Measurements from ENCODE around the gene MAB21L3. TPM values are rescaled to one million over a fixed set of nuclear protein-coding genes. Genes with fewer than 3 reads are reported as not detected.

MAB21L3 gene
- total RNA-seq, 1 experiment from 2014 or later = not detected

- H2BK15ac ChIP-seq (ENCODE audit: low read depth, low read length) = no peak overlapping the region
- H4K5ac ChIP-seq (ENCODE audit: insufficient read length, low read depth, low read length) = no peak overlapping the region
- no peak overlapping the region for H4K91ac ChIP-seq (ENCODE audit: insufficient read length, low read depth, low read length)
- H3K9ac ChIP-seq (ENCODE audit: extremely low read depth, insufficient read length, low read length) = no peak overlapping the region
- peaks cover 9% of the 10 kb centered on the region for H3K27me3 Mint-ChIP-seq (ENCODE audit: low read depth)
- H3K9me3 ChIP-seq (ENCODE audit: control insufficient read depth, low read depth, low read length) = no peaks in the 10 kb centered on the region
- H2AFZ ChIP-seq (ENCODE audit: low read length) = no peak overlapping the region
- H3K18ac ChIP-seq (ENCODE audit: insufficient read length, low read depth, low read length) = no peak overlapping the region
- no peak overlapping the region for H3K23ac ChIP-seq (ENCODE audit: insufficient read length, low read depth, low read length)
- no peaks in the 10 kb centered on the region for H3K36me3 Mint-ChIP-seq (ENCODE audit: insufficient read depth in 1 of 3, low read depth in 3 of 3)
- no peaks in the 10 kb centered on the region for H3K9me3 Mint-ChIP-seq
- no peaks in the 10 kb centered on the region for H3K79me1 ChIP-seq (ENCODE audit: insufficient read depth, low read depth, low read length, poor library complexity, severe bottlenecking)
- H3K27me3 ChIP-seq (ENCODE audit: insufficient read depth, low read length) = no peaks in the 10 kb centered on the region
- TF ChIP-seq, protein P1, sequence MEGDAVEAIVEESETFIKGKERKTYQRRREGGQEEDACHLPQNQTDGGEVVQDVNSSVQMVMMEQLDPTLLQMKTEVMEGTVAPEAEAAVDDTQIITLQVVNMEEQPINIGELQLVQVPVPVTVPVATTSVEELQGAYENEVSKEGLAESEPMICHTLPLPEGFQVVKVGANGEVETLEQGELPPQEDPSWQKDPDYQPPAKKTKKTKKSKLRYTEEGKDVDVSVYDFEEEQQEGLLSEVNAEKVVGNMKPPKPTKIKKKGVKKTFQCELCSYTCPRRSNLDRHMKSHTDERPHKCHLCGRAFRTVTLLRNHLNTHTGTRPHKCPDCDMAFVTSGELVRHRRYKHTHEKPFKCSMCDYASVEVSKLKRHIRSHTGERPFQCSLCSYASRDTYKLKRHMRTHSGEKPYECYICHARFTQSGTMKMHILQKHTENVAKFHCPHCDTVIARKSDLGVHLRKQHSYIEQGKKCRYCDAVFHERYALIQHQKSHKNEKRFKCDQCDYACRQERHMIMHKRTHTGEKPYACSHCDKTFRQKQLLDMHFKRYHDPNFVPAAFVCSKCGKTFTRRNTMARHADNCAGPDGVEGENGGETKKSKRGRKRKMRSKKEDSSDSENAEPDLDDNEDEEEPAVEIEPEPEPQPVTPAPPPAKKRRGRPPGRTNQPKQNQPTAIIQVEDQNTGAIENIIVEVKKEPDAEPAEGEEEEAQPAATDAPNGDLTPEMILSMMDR (conservative IDR thresholded peaks at IDR 0.05) = no peak
- H4K20me1 ChIP-seq (ENCODE audit: control insufficient read depth, insufficient read depth, insufficient read length) = no peaks in the 10 kb centered on the region
- H3K4me2 ChIP-seq (ENCODE audit: insufficient read depth, insufficient read length, low read length) = no peak overlapping the region
- no peak overlapping the region for H2AK5ac ChIP-seq (ENCODE audit: insufficient read length, low read length)
- no peaks in the 10 kb centered on the region for H3K4me1 ChIP-seq (ENCODE audit: insufficient read depth, low read length)
- H3T11ph ChIP-seq (ENCODE audit: low read length) = no peak overlapping the region
- no peak overlapping the region for H3K4ac ChIP-seq (ENCODE audit: low read depth, low read length)
- H2BK5ac ChIP-seq (ENCODE audit: insufficient read length, low read length) = no peak overlapping the region
- no peaks in the 10 kb centered on the region for H3K23me2 ChIP-seq (ENCODE audit: insufficient read length, low read depth, low read length, poor library complexity, severe bottlenecking)
- no peaks in the 10 kb centered on the region for H3K79me2 ChIP-seq (ENCODE audit: insufficient read depth, low read length)
- no peak overlapping the region for H2BK12ac ChIP-seq (ENCODE audit: insufficient read length, low read depth, low read length)
- no CpG with 5 or more reads among the region's 2 CpGs for WGBS (ENCODE audit: extremely low coverage, insufficient read length, low lambda C conversion rate)
- no peak overlapping the region for H3K56ac ChIP-seq (ENCODE audit: insufficient read length, low read depth, low read length)
- no peak overlapping the region for H2BK120ac ChIP-seq (ENCODE audit: low read depth, low read length, poor library complexity, severe bottlenecking)
- H3K4me1 Mint-ChIP-seq = 0 out of 4 replicates have a peak, but pooled peaks cover 4 to 5% of the 10 kb centered on the region in 2 experiments
- no peak overlapping the region for H3K27ac ChIP-seq (ENCODE audit: insufficient read length, low read depth, low read length)
- H3K4me3 Mint-ChIP-seq = no peak overlapping the region
- no peak overlapping the region for H3K27ac Mint-ChIP-seq
- H4K8ac ChIP-seq (replicated peaks; ENCODE audit: insufficient read length, low read depth, low read length) = no peak overlapping the region
- no peak overlapping the region for H3K14ac ChIP-seq (ENCODE audit: insufficient read depth, low read length)
- H2BK20ac ChIP-seq (ENCODE audit: low read depth, low read length, poor library complexity, severe bottlenecking) = no peak overlapping the region
- no peak for DNase-seq
Measured at GRCh38 chr1:116179419-116179818, 68.2 kb downstream of the MAB21L3 start.
